ENCODE results near the gene YBX2.

DNA sequence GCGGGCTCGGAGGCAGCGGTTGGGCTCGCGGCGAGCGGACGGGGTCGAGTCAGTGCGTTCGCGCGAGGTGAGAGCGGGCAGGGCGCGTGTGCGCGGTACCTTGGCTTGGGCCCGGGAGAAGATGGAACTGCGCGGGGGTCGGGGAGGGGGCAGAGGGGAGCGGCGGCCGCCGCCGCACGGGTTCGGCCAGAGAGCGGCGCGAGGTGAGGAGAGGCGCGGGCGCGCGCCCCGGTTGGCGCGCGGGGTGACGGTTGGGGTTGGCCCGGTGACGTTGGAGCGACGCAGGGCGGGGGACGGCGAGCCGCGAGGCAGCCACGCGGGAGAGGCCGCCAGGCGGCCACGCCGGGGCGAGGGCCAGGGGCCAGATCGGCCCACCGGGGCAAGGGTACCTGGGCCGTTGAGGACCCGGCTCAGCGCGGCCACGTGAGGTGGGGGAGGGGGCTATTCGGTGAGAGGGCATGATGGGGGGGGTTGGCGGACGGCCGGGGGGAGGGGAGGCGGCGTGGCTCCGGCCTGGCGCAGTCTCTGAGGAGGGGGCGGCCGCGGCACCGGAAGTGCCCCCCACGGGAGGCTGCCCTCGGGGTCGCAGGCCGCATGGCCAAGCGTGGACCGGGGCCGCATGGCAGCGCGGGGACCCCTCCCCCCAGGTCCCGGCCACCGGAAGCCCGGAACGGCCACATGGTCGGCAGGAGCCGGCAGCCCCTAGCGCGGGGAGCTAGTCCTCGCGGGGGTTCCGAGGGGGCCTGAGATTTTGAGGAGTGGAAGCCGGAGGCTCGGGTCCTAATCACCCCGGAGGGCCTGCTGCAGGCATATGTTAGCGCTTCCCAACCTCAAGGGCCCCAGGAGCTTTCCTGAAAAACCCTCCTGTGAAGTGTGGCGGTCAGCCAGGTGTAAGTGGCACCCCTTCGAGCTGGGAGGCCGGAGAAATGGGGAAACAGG lies 13.5 kb upstream of the YBX2 start:
- TF ChIP-seq POLR2A (IDR thresholded peaks at IDR 0.05; ENCODE audit: low read length) (no peak), GATA1 (IDR thresholded peaks at IDR 0.05; ENCODE audit: low read depth, low read length) (no peak)
